Measurements from ENCODE around the gene SNRNP70. TPM values are rescaled to one million over a fixed set of nuclear protein-coding genes. Genes with fewer than 3 reads are reported as not detected.
"Not testable (repeated sequence)": the region's sequence is repeated elsewhere in the genome, so short reads cannot be mapped to it uniquely, and the experiment has no call there.

SNRNP70 gene
- total RNA-seq, 1 experiment from 2014 or later = 259 TPM

DNA sequence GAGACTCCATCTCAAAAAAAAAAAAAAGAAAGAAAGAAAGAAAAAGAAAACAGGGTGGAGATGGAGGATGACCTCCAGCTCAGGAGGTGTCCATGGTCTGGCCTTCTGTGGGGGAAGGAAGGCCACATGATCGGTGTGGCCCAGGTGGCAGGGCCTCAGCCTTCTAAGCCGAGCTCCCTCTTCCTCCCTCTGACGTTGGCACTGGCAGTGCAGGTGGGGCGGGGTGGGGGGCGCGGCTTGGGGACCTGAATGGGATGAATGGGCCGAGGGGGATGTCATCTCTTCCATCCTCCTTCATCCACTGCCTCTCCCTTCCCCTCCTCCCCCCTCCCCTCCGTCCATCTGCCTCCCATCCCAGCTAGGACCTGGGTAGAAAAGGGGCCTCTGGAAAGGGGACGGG, 45.5 kb upstream of the SNRNP70 start:
- H3K4me3 ChIP-seq (ENCODE audit: low read depth, low read length); BruUV-seq (replicated peaks); H3K27ac Mint-ChIP-seq (ENCODE audit: unreplicated experiment); DNase-seq; H3K36me3 ChIP-seq (ENCODE audit: control insufficient read depth, insufficient read depth, low read length); H3K9me3 Mint-ChIP-seq (ENCODE audit: unreplicated experiment); H3K36me3 Mint-ChIP-seq (ENCODE audit: insufficient read depth, unreplicated experiment); H3K27me3 Mint-ChIP-seq (ENCODE audit: insufficient read depth, unreplicated experiment); H3K27me3 ChIP-seq (replicated peaks; ENCODE audit: control insufficient read depth, insufficient read depth, low read length); H3K9me3 ChIP-seq; intact Hi-C loops (cut with micrococcal nuclease; ENCODE audit: unreplicated experiment); H3K4me1 ChIP-seq; H3K4me3 Mint-ChIP-seq (ENCODE audit: unreplicated experiment); H3K4me1 Mint-ChIP-seq (ENCODE audit: low read depth, unreplicated experiment): not testable (repeated sequence)
- CTCF ChIA-PET = interaction anchor here (0.8 kb wide), 1 partner anchor 58 kb away, joined by 3 read pairs; no protein-coding TSS in a partner anchor
- POLR2A ChIA-PET = interaction anchor here (0.6 kb wide), 1 partner anchor 40 kb away, joined by 3 read pairs; no protein-coding TSS in a partner anchor

DNA sequence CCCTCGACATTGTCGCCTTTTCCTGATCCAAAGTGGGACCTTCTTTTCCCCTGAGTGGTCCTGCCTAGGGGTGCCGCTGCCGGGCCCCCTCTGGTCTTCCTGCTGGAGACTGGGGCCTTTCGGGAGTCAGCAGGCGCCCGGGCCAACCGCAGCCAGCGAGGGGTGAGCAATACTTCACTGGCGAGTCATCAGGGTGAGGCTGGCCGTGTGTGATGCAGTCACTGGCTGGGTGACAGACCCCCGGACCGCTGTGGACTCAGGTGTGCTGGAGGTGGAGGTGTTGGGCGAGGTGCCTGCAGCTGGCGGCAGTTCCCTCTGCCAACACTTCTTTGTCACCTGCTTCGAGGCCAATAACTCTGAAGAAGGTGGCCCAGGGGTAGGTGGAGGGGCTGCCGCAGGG, 43.1 kb upstream of the SNRNP70 start:
- Histone ChIP-seq H3K9me3 (no peaks in the 10 kb centered on the region), H3K4me3 (ENCODE audit: low read depth, low read length) (no peak overlapping the region), H3K27me3 (replicated peaks; ENCODE audit: control insufficient read depth, insufficient read depth, low read length) (no peaks in the 10 kb centered on the region), H3K36me3 (ENCODE audit: control insufficient read depth, insufficient read depth, low read length) (no peaks in the 10 kb centered on the region), H3K4me1 (no peaks in the 10 kb centered on the region)
- TF ChIP-seq, protein P1, sequence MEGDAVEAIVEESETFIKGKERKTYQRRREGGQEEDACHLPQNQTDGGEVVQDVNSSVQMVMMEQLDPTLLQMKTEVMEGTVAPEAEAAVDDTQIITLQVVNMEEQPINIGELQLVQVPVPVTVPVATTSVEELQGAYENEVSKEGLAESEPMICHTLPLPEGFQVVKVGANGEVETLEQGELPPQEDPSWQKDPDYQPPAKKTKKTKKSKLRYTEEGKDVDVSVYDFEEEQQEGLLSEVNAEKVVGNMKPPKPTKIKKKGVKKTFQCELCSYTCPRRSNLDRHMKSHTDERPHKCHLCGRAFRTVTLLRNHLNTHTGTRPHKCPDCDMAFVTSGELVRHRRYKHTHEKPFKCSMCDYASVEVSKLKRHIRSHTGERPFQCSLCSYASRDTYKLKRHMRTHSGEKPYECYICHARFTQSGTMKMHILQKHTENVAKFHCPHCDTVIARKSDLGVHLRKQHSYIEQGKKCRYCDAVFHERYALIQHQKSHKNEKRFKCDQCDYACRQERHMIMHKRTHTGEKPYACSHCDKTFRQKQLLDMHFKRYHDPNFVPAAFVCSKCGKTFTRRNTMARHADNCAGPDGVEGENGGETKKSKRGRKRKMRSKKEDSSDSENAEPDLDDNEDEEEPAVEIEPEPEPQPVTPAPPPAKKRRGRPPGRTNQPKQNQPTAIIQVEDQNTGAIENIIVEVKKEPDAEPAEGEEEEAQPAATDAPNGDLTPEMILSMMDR (IDR thresholded peaks at IDR 0.05; ENCODE audit: insufficient read depth in 1 of 2, low read depth in 1 of 2, low read length in 1 of 2, severe bottlenecking in 1 of 2, unreplicated experiment in 1 of 2) = no peak
- Mint-ChIP-seq H3K4me1 (ENCODE audit: low read depth, unreplicated experiment) (no peaks in the 10 kb centered on the region), H3K36me3 (ENCODE audit: insufficient read depth, unreplicated experiment) (no peaks in the 10 kb centered on the region), H3K9me3 (ENCODE audit: unreplicated experiment) (no peaks in the 10 kb centered on the region), H3K27me3 (ENCODE audit: insufficient read depth, unreplicated experiment) (no peaks in the 10 kb centered on the region), H3K4me3 (ENCODE audit: unreplicated experiment) (no peak overlapping the region), H3K27ac (ENCODE audit: unreplicated experiment) (no peak overlapping the region)
- CTCF ChIA-PET = no interaction called here
- no peak for DNase-seq
- intact Hi-C loops (cut with micrococcal nuclease; ENCODE audit: unreplicated experiment) = no loop called here
- BruUV-seq (replicated peaks) = no TSS peak
- POLR2A ChIA-PET = no interaction called here

DNA sequence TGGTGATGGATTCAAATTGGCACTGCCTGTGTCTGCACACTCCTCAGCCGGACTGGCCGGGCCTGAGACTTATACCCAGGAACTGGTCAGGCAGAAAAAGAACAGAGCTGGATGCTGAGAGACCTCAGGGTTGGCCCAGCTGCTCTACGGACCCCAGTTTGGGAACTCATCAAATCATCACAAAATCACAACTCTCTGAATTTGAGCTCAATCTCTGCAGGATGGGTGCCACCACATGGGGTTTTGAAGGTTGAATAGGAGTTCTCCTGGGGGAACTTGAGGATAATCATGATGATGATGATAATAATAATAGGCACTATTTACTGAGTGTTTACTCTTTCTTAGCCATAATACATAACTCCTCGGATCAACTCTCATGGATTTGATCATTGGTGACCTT, 42.6 kb upstream of the SNRNP70 start:
- DNase-seq; intact Hi-C loops (cut with micrococcal nuclease; ENCODE audit: unreplicated experiment); POLR2A ChIA-PET; H3K27me3 Mint-ChIP-seq (ENCODE audit: insufficient read depth, unreplicated experiment); CTCF ChIA-PET; H3K4me3 ChIP-seq (ENCODE audit: low read depth, low read length); H3K9me3 Mint-ChIP-seq (ENCODE audit: unreplicated experiment); H3K9me3 ChIP-seq; H3K27me3 ChIP-seq (replicated peaks; ENCODE audit: control insufficient read depth, insufficient read depth, low read length); H3K36me3 ChIP-seq (ENCODE audit: control insufficient read depth, insufficient read depth, low read length); H3K36me3 Mint-ChIP-seq (ENCODE audit: insufficient read depth, unreplicated experiment); H3K4me3 Mint-ChIP-seq (ENCODE audit: unreplicated experiment); H3K4me1 Mint-ChIP-seq (ENCODE audit: low read depth, unreplicated experiment); H3K4me1 ChIP-seq; BruUV-seq (replicated peaks); H3K27ac Mint-ChIP-seq (ENCODE audit: unreplicated experiment): not testable (repeated sequence)

DNA sequence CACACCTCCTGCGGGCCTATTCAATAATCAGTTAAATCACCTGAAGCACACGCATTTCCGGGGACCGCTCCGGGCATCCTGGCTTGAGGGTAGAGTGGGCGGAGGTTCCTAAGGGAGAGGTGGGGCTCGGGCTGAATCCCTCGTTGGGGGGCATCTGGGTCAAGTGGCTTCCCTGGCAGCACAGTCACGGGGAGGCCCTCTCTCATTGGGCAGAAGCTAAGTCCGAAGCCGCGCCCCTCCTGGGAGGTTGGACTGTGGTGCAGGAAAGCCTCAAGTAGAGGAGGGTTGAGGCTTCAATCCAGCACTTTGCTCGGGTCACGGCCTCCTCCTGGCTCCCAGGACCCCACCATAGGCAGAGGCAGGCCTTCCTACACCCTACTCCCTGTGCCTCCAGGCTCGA, 41.7 kb upstream of the SNRNP70 start, which contains the start of gene CGB5:
Gene CGB5 (plus strand): TSS at position 301 of the 400 bp plus-strand sequence. CDS start 362 bp downstream, outside the sequence.
- H3K36me3 ChIP-seq (ENCODE audit: control insufficient read depth, insufficient read depth, low read length); H3K27ac Mint-ChIP-seq (ENCODE audit: unreplicated experiment); H3K27me3 Mint-ChIP-seq (ENCODE audit: insufficient read depth, unreplicated experiment); BruUV-seq (replicated peaks); intact Hi-C loops (cut with micrococcal nuclease; ENCODE audit: unreplicated experiment); H3K4me1 Mint-ChIP-seq (ENCODE audit: low read depth, unreplicated experiment); H3K36me3 Mint-ChIP-seq (ENCODE audit: insufficient read depth, unreplicated experiment); H3K4me3 ChIP-seq (ENCODE audit: low read depth, low read length); H3K9me3 ChIP-seq; CTCF ChIA-PET; H3K9me3 Mint-ChIP-seq (ENCODE audit: unreplicated experiment); POLR2A ChIA-PET; H3K27me3 ChIP-seq (replicated peaks; ENCODE audit: control insufficient read depth, insufficient read depth, low read length); H3K4me3 Mint-ChIP-seq (ENCODE audit: unreplicated experiment); H3K4me1 ChIP-seq; DNase-seq: not testable (repeated sequence)

DNA sequence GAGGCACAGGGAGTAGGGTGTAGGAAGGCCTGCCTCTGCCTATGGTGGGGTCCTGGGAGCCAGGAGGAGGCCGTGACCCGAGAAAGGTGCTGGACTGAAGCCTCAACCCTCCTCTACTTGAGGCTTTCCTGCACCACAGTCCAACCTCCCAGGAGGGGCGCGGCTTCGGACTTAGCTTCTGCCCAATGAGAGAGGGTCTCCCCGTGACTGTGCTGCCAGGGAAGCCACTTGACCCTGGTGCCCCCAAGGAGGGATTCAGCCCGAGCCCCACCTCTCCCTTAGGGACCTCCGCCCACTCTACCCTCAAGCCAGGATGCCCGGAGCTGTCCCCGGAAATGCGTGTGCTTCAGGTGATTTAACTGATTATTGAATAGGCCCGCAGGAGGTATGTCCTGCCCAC, 36.2 kb upstream of the SNRNP70 start, which contains the start of gene CGB8:
Gene CGB8 (minus strand): TSS at position 101 of the 400 bp plus-strand sequence. CDS start 372 bp downstream, outside the sequence.
- BruUV-seq (replicated peaks); H3K9me3 Mint-ChIP-seq (ENCODE audit: unreplicated experiment); H3K4me3 Mint-ChIP-seq (ENCODE audit: unreplicated experiment); H3K27me3 Mint-ChIP-seq (ENCODE audit: insufficient read depth, unreplicated experiment); H3K4me1 ChIP-seq; H3K9me3 ChIP-seq; H3K4me3 ChIP-seq (ENCODE audit: low read depth, low read length); POLR2A ChIA-PET; H3K27ac Mint-ChIP-seq (ENCODE audit: unreplicated experiment); DNase-seq; H3K36me3 ChIP-seq (ENCODE audit: control insufficient read depth, insufficient read depth, low read length); CTCF ChIA-PET; H3K27me3 ChIP-seq (replicated peaks; ENCODE audit: control insufficient read depth, insufficient read depth, low read length); H3K4me1 Mint-ChIP-seq (ENCODE audit: low read depth, unreplicated experiment); H3K36me3 Mint-ChIP-seq (ENCODE audit: insufficient read depth, unreplicated experiment); intact Hi-C loops (cut with micrococcal nuclease; ENCODE audit: unreplicated experiment): not testable (repeated sequence)

DNA sequence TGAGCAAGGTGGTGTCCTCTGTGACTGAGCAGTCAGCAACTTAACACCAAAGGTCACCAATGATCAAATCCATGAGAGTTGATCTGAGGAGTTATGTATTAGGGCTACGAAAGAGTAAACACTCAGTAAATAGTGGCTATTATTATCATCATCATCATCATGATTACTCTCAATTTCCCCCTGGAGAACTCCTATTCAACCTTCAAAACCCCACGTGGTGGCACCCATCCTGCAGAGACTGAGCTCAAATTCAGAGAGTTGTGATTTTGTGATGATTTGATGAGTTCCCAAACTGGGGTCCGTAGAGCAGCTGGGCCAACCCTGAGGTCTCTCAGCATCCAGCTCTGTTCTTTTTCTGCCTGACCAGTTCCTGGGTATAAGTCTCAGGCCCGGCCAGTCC, 35.4 kb upstream of the SNRNP70 start:
- H3K4me1 Mint-ChIP-seq (ENCODE audit: low read depth, unreplicated experiment); DNase-seq; intact Hi-C loops (cut with micrococcal nuclease; ENCODE audit: unreplicated experiment); H3K4me1 ChIP-seq; H3K27me3 ChIP-seq (replicated peaks; ENCODE audit: control insufficient read depth, insufficient read depth, low read length); CTCF ChIA-PET; H3K36me3 ChIP-seq (ENCODE audit: control insufficient read depth, insufficient read depth, low read length); H3K4me3 Mint-ChIP-seq (ENCODE audit: unreplicated experiment); H3K4me3 ChIP-seq (ENCODE audit: low read depth, low read length); BruUV-seq (replicated peaks); H3K9me3 ChIP-seq; H3K36me3 Mint-ChIP-seq (ENCODE audit: insufficient read depth, unreplicated experiment); H3K9me3 Mint-ChIP-seq (ENCODE audit: unreplicated experiment); H3K27me3 Mint-ChIP-seq (ENCODE audit: insufficient read depth, unreplicated experiment); H3K27ac Mint-ChIP-seq (ENCODE audit: unreplicated experiment); POLR2A ChIA-PET: not testable (repeated sequence)

Measured in Caco-2 (cell line).